Heart right ventricle (tissue), 16 donors: ENCODE data around the gene PIP5K1B. TPM values are rescaled to one million over a fixed set of nuclear protein-coding genes. Genes with fewer than 3 reads are reported as not detected.

Source experiments
- ATAC-seq, 8 donors: fragments of 200-7000 bp; cut with Tn5 transposase; one replicate each; pipeline ENCODE4 v1.9.1; 2020; ENCODE audit warnings: mild to moderate bottlenecking in 8 of 8, moderate library complexity in 8 of 8, moderate number of reproducible peaks in 1 of 8
- DNase-seq, 2 donors: peaks; one replicate each; pipeline ENCODE4 v3.0.0-alpha.2; 2020
- H3K27ac ChIP-seq, 10 donors: fragments of 200-600 bp; sonication (generic) in 2 of 10; one replicate each; pipeline versions ENCODE4 v1.5.0 to v1.8.0; 2020 to 2022; ENCODE audit warnings: mild to moderate bottlenecking in 3 of 10
- H3K27me3 ChIP-seq, 7 donors: fragments of 200-600 bp; one replicate each; pipeline ENCODE4 v1.8.0; 2021 to 2022; ENCODE audit warnings: mild to moderate bottlenecking in 2 of 7
- H3K36me3 ChIP-seq, 9 donors: fragments of 200-600 bp; sonication (generic) in 1 of 9; one replicate each; pipeline versions ENCODE4 v1.5.0 to v1.8.0; 2020 to 2022; ENCODE audit warnings: mild to moderate bottlenecking in 2 of 9
- H3K4me1 ChIP-seq, 9 donors: fragments of 200-600 bp; sonication (generic) in 1 of 9; one replicate each; pipeline versions ENCODE4 v1.5.0 to v1.8.0; 2020 to 2022; ENCODE audit warnings: mild to moderate bottlenecking in 4 of 9
- H3K4me3 ChIP-seq, 10 donors: fragments of 200-600 bp; sonication (generic) in 2 of 10; one replicate each; pipeline versions ENCODE4 v1.5.0 to v1.8.0; 2020 to 2022; ENCODE audit warnings: mild to moderate bottlenecking in 7 of 10, moderate library complexity in 2 of 10
- H3K9me3 ChIP-seq, 11 donors: fragments of 200-600 bp in 10 of 11; sonication (generic) in 2 of 11; one replicate each; pipeline versions ENCODE4 v1.5.0 to v1.8.0; 2013 to 2022; ENCODE audit warnings: mild to moderate bottlenecking in 2 of 11, control low read depth in 1 of 11, moderate library complexity in 1 of 11
- WGBS, 2 donors: extraction: QIAGEN DNeasy Blood & Tissue Kit; methylation state at CpG; one replicate each; pipeline ENCODE4 v1.1.7; 2013; ENCODE audit warnings: inconsistent platforms in 1 of 2; 5-methylcytosine and 5-hydroxymethylcytosine counted together
- intact Hi-C, 10 donors: fragments of 100-400 bp; cut with DNase I; formaldehyde crosslinking; loops; one replicate each; pipeline versions ENCODE4 v1.11.1 to v1.14.2; 2022
- polyA plus RNA-seq, 2 donors: library from polyadenylated mRNA; stranded (reverse); fragments of 200-250 nt; gene quantifications; one replicate each; pipeline ENCODE4 v1.2.3, GENCODE V29; 2013
- total RNA-seq, 10 donors: library from RNA; stranded (reverse); fragmentation: NEBNext Ultra II Directional in 3 of 10; extraction: Animal tissue kit (Norgen Biotek cat#: 25700) in 3 of 10; gene quantifications; one replicate each; pipeline versions ENCODE4 v1.2.1 to v1.2.4, GENCODE V29; 2021 to 2023
- TF ChIP-seq, protein P1 (sequence below), 9 donors: fragments of 200-600 bp; sonication (generic) in 2 of 9; IDR thresholded peaks; one replicate each; pipeline versions ENCODE4 v1.5.0 to v1.8.0; 2021 to 2022; ENCODE audit warnings: antibody characterized with exemption in 9 of 9, mild to moderate bottlenecking in 5 of 9, moderate library complexity in 1 of 9
- donor health status: Arrhythmogenic right ventricular cardiomyopathy.
- donor health status: ischemic (EF 13 %, LVEDD 7.1; RV severe dilation, severe dysfunction).
- donor health status: healthy with polysubstance abuse.
- donor health status: DM: no; HTN: yes; CAD: no.
- donor health status: DM: no; HTN: no; CAD: no.
- donor health status: ischemic (EF 25% LVEDD 6.9; RV normal size, moderate dysfunction).
- donor health status: ischemic (EF 25% LVEDD 5.7; RV mildly dilated, moderate dysfunction).
- donor health status: healthy.
- donor health status: DM: yes; HTN: yes; CAD: no.
- donor health status: Ischemic cardiomyopathy.
- donor health status: ischemic (EF 35%, LVEDD 5.7; RV mildly dilated, moderate dysfunction).
- donor health status: nonischemic (EF 11% LVEDD 7.7; RV severe dilation, severe dysfunction).
- donor health status: DM: yes; HTN: yes; CAD: no.
- donor health status: PGD.
- donor health status: ischemic (EF 29% LVEDD 5.4; RV normal size, mild dysfunction).
- donor health status: nonischemic (EF 23%, LVEDD 6.1; RV moderate dilation, normal function).

The PIP5K1B gene
- total and polyA plus RNA-seq, 12 donors, result 5.6 to 90.8 (median 48.1) TPM

DNA sequence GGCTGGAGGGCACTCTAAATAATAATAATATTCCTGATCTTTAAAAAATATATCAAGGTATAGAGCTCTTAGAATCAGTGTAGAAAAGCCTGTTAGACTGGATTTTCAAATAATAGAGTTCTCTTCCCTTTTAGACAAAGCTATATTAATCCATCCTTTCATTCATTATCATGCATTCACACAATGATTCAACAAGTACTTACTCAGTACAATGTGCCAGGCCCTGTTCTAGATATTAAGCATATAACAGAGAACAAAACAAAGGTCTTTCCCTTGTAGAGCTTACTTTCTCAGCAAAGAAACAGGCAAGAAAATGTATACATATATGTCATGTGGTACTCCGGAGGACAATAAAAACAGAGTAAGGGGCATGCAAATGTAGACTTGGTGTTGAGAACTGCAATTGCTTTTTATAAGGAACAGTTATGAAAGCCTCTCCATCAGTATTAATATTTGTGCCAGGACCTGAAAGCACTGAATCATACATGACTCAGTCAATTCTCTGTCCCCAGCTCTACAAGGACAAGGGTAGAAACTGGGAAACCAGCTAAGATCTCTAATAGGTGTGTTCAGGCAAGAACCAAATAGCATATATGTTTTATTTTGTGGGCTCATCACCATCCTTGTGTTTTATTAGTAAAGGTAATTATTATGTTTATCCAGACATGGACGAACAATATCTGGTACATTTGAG, 72.2 kb downstream of the PIP5K1B start:
- TF ChIP-seq, protein P1, sequence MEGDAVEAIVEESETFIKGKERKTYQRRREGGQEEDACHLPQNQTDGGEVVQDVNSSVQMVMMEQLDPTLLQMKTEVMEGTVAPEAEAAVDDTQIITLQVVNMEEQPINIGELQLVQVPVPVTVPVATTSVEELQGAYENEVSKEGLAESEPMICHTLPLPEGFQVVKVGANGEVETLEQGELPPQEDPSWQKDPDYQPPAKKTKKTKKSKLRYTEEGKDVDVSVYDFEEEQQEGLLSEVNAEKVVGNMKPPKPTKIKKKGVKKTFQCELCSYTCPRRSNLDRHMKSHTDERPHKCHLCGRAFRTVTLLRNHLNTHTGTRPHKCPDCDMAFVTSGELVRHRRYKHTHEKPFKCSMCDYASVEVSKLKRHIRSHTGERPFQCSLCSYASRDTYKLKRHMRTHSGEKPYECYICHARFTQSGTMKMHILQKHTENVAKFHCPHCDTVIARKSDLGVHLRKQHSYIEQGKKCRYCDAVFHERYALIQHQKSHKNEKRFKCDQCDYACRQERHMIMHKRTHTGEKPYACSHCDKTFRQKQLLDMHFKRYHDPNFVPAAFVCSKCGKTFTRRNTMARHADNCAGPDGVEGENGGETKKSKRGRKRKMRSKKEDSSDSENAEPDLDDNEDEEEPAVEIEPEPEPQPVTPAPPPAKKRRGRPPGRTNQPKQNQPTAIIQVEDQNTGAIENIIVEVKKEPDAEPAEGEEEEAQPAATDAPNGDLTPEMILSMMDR (IDR thresholded peaks at IDR 0.05), result no peak
- H3K27me3 ChIP-seq, result no peaks in the 10 kb centered on the region
- H3K4me3 ChIP-seq, result no peak overlapping the region
- H3K9me3 ChIP-seq, result no peaks in the 10 kb centered on the region
- peaks cover 9 to 66% (median 42%) of the 10 kb centered on the region in 9 donors for H3K4me1 ChIP-seq
- no peak for ATAC-seq
- WGBS, 2 donors, result 74 to 78% methylated on average over 2 of the region's 2 CpGs
- peak overlapping the region in 8 of 10 donors; percentile 26 to 97 (median 79) for H3K27ac ChIP-seq
- no peak for DNase-seq
- H3K36me3 ChIP-seq, result no peaks in the 10 kb centered on the region
- intact Hi-C loops, result loop anchor here in 7 of 10 donors (5.0 to 10.0 kb wide), 4 partner anchors 70 to 195 kb away; partner anchors contain the start of gene PIP5K1B (in 4 of the 7)

DNA sequence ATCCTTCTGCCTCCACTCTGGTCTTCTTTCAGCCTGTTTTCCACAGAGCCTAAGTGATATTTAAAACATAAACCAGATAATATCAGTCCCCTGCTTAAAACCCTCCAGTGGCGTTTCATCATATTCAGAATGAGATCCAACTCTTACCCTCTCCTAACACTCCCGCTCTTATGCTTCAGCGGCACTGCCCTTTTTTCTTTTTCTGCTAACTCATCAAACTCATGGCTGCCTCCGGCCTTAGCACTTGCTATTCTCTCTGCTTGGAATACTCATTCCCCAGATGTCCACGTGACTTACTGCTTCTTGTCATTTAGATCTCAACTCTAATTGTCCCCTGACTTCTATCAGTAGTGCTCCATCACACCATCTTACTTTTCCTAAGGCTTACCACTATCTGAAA, 73.6 kb downstream of the PIP5K1B start:
- Histone ChIP-seq H3K27me3 (no peaks in the 10 kb centered on the region), H3K9me3 (no peaks in the 10 kb centered on the region), H3K36me3 (no peaks in the 10 kb centered on the region), H3K4me1 (peaks cover 9 to 80% (median 56%) of the 10 kb centered on the region in 9 donors), H3K4me3 (no peak overlapping the region), H3K27ac (peak overlapping the region in 7 of 10 donors; percentile 88 to 97 (median 92))
- intact Hi-C loops, result loop anchor here in 7 of 10 donors (5.0 to 10.0 kb wide), 4 partner anchors 71 to 196 kb away; partner anchors contain the start of gene PIP5K1B (in 4 of the 7)
- no peak for DNase-seq
- TF ChIP-seq, protein P1 (IDR thresholded peaks at IDR 0.05), result no peak
- no peak for ATAC-seq
- 85% methylated on average over 5 of the region's 5 CpGs for WGBS, 2 donors

DNA sequence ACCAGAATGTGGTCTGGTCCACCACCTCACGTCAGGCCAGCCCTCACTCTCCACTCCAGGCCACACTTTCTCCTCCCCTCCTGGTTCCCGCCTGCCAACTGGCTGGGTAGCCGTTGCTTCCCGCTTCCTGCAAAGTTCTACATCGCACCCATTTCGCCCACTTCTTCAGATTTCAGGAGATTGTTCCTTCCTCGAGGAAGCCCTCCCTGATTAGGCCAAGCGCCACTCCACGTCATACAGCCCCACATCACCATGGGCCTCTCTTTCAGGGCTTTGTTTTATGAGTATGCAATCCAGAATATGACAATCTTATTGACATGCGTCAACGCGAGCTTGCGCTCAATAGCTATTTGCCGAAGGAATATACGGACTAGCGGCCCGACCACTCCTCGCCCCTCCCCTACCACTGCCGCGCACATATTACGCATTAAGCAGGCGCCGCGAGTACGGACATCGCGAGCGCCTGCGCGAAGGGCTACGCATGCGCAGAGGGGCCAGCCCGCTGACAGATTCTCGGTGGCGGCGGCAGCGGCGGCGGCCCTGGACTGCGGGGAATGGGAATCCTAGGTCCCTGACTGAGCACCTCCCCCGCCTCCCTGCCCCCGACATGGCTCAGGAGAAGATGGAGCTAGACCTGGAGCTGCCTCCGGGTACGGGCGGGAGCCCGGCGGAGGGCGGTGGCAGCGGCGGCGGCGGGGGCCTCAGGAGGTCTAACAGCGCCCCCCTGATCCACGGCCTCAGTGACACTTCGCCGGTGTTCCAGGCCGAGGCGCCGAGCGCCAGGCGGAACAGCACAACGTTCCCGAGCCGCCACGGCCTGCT, 74.7 kb downstream of the PIP5K1B start:
- ATAC-seq, result peak; percentile 92 to 98 (median 96)
- H3K27me3 ChIP-seq, result no peaks in the 10 kb centered on the region
- H3K4me1 ChIP-seq, result peaks cover 9 to 80% (median 58%) of the 10 kb centered on the region in 9 donors
- H3K9me3 ChIP-seq, result no peaks in the 10 kb centered on the region
- peak overlapping the region; percentile 47 to 79 (median 73) for H3K4me3 ChIP-seq
- intact Hi-C loops, result loop anchor here in 8 of 10 donors (5.0 to 10.0 kb wide), 10 partner anchors 55 to 215 kb away; partner anchors contain the start of gene PIP5K1B (in 5 of the 8)
- H3K36me3 ChIP-seq, result no peaks in the 10 kb centered on the region
- WGBS, 2 donors, result 0 to 1% methylated on average over 65 of the region's 65 CpGs
- TF ChIP-seq, protein P1 (IDR thresholded peaks at IDR 0.05), result peak in 7 of 9 donors; percentile 16 to 67 (median 56)
- peak overlapping the region; percentile 84 to 97 (median 92) for H3K27ac ChIP-seq
- DNase-seq, result peak; percentile 96

DNA sequence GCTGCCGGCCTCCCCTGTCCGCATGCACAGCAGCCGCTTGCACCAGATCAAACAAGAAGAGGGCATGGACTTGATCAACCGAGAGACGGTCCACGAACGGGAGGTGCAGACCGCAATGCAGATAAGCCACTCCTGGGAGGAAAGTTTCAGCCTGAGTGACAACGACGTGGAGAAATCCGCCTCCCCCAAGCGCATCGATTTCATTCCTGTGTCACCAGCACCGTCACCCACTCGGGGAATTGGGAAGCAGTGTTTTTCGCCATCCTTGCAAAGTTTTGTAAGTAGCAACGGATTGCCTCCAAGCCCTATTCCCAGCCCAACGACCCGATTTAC, 75.3 kb downstream of the PIP5K1B start:
- Histone ChIP-seq H3K27me3 (no peaks in the 10 kb centered on the region), H3K9me3 (no peaks in the 10 kb centered on the region), H3K4me1 (peaks cover 9 to 81% (median 59%) of the 10 kb centered on the region in 9 donors), H3K27ac (peak overlapping the region; percentile 84 to 97 (median 92)), H3K36me3 (no peaks in the 10 kb centered on the region), H3K4me3 (peak overlapping the region; percentile 47 to 79 (median 73))
- ATAC-seq (peak in 1 of 8 donors; percentile 1), DNase-seq (no peak)
- TF ChIP-seq, protein P1 (IDR thresholded peaks at IDR 0.05), result no peak
- WGBS, 2 donors, result 1% methylated on average over 19 of the region's 19 CpGs
- intact Hi-C loops, result loop anchor here in 4 of 10 donors (5.0 to 10.0 kb wide), 8 partner anchors 54 to 214 kb away; partner anchors contain the start of gene PIP5K1B (in 1 of the 4)
